Measurements from ENCODE around the gene KIAA0319L.

GRCh38 chr1:35564884-35565741, 7.9 kb upstream of the KIAA0319L start:
- TF ChIP-seq TARDBP (IDR thresholded peaks at IDR 0.05) (no peak), SUZ12 (IDR thresholded peaks at IDR 0.05) (no peak), ZNF384 (IDR thresholded peaks at IDR 0.05) (no peak), FOXK2 (IDR thresholded peaks at IDR 0.05) (no peak), BHLHE40 (IDR thresholded peaks at IDR 0.05; ENCODE audit: borderline replicate concordance) (no peak), FOXM1 (IDR thresholded peaks at IDR 0.05; ENCODE audit: borderline replicate concordance) (no peak), ARNT (IDR thresholded peaks at IDR 0.05) (no peak), PKNOX1 (IDR thresholded peaks at IDR 0.05) (no peak), NFRKB (IDR thresholded peaks at IDR 0.05) (no peak), FOXA1 (IDR thresholded peaks at IDR 0.05) (no peak)
